ENCODE measurements around the gene HEATR5A. TPM values are rescaled to one million over a fixed set of nuclear protein-coding genes. Genes with fewer than 3 reads are reported as not detected.
"Not testable (repeated sequence)": the region's sequence is repeated elsewhere in the genome, so short reads cannot be mapped to it uniquely, and the experiment has no call there.

HEATR5A gene
- polyA plus RNA-seq, 12 donors, result 12.5 to 21.9 (median 17.6) TPM; not detected in 1

DNA sequence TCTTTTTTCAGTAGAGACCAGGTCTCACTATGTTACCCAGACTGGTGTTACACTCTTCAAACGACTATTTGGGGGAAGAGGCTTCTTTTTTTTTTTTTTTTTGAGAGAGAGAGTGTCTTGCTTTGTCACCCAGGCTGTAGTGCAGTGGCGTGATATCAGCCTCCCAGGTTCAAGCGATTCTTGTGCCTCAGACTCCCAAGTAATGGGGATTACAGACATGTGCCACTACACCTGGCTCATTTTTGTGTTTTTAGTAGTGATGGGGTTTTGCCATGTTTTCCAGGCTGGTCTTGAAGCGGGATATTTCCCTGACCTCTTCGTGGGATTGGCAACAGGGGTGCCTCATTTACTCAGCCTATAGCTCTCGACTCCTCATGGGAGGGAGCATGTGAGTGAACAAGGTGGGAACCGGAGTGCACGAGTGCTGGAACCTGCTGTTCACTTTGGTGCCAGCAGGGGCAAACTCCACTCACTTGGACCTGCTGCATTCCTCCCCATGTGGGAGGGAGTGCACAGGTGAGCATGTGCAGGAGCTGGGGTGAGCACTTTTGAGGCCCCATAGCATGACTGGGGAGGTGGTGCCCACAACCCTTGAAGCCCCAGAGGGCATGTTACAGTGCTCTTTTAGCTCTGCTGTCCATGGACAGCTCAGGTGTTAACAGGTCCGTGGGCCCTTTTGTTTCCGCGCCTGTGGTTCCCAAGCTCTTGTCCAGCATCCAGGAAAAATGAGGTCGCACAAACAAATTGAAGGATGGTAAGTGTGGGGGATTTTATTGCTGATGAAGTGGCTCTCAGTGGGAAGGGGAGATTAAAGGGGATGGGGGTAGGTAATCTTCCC is 133.7 kb downstream of the HEATR5A start:
- no peak for DNase-seq

DNA sequence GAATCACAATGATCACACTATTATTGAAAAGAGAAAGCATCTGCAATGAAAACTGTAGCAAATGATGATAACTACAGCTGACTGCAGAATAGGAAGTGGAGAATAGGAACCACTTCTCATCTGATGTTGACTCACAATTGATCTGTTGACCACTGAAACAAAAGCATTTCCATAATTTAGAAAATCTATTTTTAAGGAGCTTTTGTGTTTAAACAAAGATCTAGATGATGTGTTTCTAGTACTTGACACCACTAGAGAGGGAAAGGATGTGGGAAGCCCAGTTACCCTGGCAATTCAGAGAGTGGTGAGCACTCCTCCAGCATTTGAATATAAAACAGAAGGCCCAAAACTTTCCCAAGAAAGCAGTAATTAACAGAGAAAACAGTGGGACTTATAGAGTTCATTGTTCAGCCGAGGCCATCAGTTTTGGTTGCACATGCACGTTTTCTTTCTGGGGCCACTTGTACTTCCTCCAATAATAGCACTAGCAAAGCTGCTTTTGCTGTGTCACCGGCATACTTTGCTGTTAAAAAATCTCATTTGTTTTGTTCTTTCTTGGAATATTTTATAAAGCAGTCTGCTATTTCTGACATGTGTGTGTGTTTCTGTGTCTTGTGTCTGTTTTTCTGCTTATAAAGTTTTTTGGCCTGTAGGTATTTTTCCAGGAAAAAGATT is 136.6 kb downstream of the HEATR5A start:
- DNase-seq, result no peak

GRCh38 chr14:31283153-31283552 is 137.2 kb downstream of the HEATR5A start:
- DNase-seq, result no peak

DNA sequence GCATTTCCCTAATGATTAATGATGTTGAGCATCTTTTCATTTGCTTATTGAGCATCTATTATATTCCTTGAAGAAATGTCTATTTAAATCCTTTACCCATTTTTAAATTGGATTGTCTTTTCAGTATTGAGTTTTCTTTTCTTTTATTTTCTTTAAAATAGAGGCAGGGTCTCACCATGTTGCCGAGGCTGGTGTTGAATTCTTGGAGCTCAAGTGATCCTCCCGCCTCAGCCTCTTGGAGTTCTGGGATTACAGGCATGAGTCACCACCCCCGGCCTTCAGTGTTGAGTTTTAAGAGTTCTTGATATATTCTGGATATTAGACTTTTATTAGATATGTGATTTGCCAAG is 139.5 kb downstream of the HEATR5A start:
- no peak for DNase-seq

GRCh38 chr14:31280132-31280870 is 140.0 kb downstream of the HEATR5A start:
- no peak for DNase-seq

GRCh38 chr14:31278883-31279282 is 141.5 kb downstream of the HEATR5A start:
- DNase-seq, result no peak

- DNase-seq, result no peak
These were observed 143.3 kb downstream of the HEATR5A start for GRCh38 chr14:31277085-31277484.

- not testable (repeated sequence) for DNase-seq
These were observed 143.9 kb downstream of the HEATR5A start for GRCh38 chr14:31276417-31276816.

GRCh38 chr14:31275731-31276130 is 144.6 kb downstream of the HEATR5A start:
- no peak for DNase-seq

DNA sequence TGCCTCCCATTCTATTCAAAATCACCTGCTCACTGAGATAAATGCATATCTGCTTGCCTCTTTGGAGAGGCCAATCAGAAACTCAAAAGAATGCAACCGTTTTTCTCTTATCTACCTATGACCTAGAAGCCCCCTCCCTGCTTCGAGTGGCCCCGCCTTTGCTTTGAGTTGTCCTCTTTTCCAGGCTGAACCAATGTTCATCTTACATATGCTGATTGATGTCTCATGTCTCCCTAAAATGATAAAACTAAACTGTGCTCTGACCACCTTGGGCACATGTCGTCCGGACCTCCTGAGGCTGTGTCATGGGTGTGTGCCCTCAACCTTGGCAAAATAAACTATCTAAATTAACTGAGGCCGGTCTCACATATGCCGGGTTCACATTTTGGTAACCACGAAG is 148.7 kb downstream of the HEATR5A start:
- DNase-seq, result no peak

DNA sequence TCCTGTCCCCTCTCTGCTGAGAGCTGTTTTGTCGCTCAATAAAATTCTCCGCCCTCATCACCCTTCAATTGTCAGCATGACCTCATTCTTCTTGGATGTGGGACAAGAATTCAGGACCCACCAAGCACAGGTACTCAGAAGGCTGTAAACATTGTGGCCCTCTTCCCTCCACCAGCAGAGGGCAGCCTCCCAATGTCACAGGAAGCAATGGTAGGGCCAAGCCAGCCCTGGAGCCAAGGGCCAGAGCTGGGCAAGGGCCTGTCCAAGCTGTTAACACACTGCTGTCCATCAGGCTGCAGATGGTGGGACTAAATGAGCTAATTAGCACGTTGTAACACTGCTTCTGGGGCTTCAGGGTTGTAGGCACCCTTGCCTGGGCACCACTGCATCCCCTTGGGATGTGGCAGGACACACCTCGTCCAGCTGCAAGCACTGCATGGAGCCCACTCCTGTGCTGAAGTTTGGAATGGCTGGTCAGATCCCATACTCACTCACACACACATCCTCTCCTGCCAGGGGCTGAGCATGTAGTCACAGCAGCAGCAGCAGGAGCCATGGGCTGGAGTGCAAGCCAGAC is 150.1 kb downstream of the HEATR5A start:
- DNase-seq, result no peak

GRCh38 chr14:31269634-31270195 is 150.6 kb downstream of the HEATR5A start:
- no peak for DNase-seq

GRCh38 chr14:31268216-31268615 is 152.1 kb downstream of the HEATR5A start:
- DNase-seq, result no peak

- no peak for DNase-seq
These were observed 153.7 kb downstream of the HEATR5A start for GRCh38 chr14:31266437-31267331.

GRCh38 chr14:31265701-31266398 is 154.5 kb downstream of the HEATR5A start:
- no peak for DNase-seq

DNA sequence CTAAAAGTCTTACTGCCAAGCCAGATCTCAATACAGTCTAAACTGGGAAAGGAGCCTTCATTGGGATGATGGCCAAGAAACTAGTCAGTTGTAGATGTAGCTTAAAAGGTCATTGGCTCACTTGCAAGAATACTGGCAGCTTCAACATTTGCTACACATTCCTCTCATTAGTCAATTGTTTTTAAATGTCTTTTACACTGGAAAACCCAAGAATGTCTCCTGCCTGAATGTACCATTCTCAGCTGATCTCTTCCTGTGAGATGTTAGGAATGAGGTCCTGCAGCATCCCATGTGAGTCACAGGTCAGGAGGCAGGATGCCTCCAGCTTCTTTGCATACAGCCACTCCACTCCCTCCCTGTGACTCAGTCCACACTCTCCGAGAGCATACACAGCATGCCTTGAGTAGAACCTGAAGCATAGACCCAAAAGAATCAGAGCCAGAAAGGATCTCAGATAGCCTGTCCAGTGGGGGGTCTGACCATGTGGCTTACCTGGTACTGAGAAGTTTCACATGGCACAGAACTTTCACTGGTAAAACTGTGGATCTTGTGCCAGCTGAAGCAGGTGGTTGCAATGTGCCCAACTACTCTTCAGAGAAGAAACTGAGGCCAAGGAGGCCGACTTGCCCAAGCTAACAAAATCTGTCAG is 156.7 kb downstream of the HEATR5A start:
- peak; percentile 87 for DNase-seq

GRCh38 chr14:31261859-31262731 is 158.3 kb downstream of the HEATR5A start:
- no peak for DNase-seq

DNA sequence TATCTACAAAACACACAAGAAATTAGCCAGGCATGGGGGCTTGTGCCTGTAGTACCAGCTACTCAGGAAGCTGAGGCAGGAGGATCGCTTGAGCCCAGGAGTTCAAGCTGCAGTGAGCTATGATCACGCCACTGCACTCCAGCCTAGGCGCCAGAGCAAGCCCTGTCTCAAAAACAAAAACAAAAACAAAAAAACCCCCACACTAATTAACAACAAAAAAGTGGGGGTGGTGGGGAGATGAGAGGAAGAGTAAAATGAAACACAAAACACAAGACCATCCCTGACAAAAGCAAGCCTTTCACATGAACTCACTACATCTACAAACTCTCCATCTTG is 158.9 kb downstream of the HEATR5A start:
- no peak for DNase-seq

GRCh38 chr14:31259040-31259435 is 161.3 kb downstream of the HEATR5A start:
- DNase-seq, result not testable (repeated sequence)

Data from muscle of arm (tissue), 12 donors.